SIG-M5 treated with dmso at 0.1 percent for 504 hours (cell line): ENCODE results near the gene PCBP3.
"Not testable (repeated sequence)": the region's sequence is repeated elsewhere in the genome, so short reads cannot be mapped to it uniquely, and the experiment has no call there.

Source experiments
- DNase-seq: peaks from one replicate; lab custom pipeline; 2025; ENCODE audit not compliant: unreplicated experiment; lab: John Stamatoyannopoulos, UW

PCBP3 gene

GRCh38 chr21:45669382-45669781 lies 25.9 kb downstream of the PCBP3 start:
- DNase-seq: no peak

GRCh38 chr21:45670731-45671130 lies 27.2 kb downstream of the PCBP3 start:
- no peak for DNase-seq

- DNase-seq: not testable (repeated sequence)
Observed at GRCh38 chr21:45678790-45679189, 35.3 kb downstream of the PCBP3 start.

GRCh38 chr21:45680215-45680614 lies 36.7 kb downstream of the PCBP3 start:
- DNase-seq: no peak

GRCh38 chr21:45695086-45695485 lies 51.6 kb downstream of the PCBP3 start:
- no peak for DNase-seq

- DNase-seq: no peak
Observed at GRCh38 chr21:45698493-45699184, 55.1 kb downstream of the PCBP3 start.

GRCh38 chr21:45699251-45699942 lies 55.9 kb downstream of the PCBP3 start:
- DNase-seq: no peak

- no peak for DNase-seq
Observed at GRCh38 chr21:45699966-45700365, 56.4 kb downstream of the PCBP3 start.

- DNase-seq: no peak
Observed at GRCh38 chr21:45700461-45700860, 56.9 kb downstream of the PCBP3 start.

- DNase-seq: no peak
Observed at GRCh38 chr21:45704311-45705108, 61.0 kb downstream of the PCBP3 start.

GRCh38 chr21:45706299-45706698 lies 62.8 kb downstream of the PCBP3 start:
- no peak for DNase-seq

- DNase-seq: peak; percentile 77
Observed at GRCh38 chr21:45709173-45709572, 65.6 kb downstream of the PCBP3 start.

GRCh38 chr21:45709696-45710268 lies 66.3 kb downstream of the PCBP3 start:
- no peak for DNase-seq

GRCh38 chr21:45710306-45710705 lies 66.8 kb downstream of the PCBP3 start:
- not testable (repeated sequence) for DNase-seq

- no peak for DNase-seq
Observed at GRCh38 chr21:45713613-45714012, 70.1 kb downstream of the PCBP3 start.

GRCh38 chr21:45715441-45715840 lies 71.9 kb downstream of the PCBP3 start:
- no peak for DNase-seq

GRCh38 chr21:45718413-45718812 lies 74.9 kb downstream of the PCBP3 start:
- DNase-seq: no peak

GRCh38 chr21:45719177-45719802 lies 75.8 kb downstream of the PCBP3 start:
- DNase-seq: no peak

- DNase-seq: not testable (repeated sequence)
Observed at GRCh38 chr21:45720204-45720603, 76.7 kb downstream of the PCBP3 start.

GRCh38 chr21:45721671-45722070 lies 78.1 kb downstream of the PCBP3 start:
- no peak for DNase-seq
